Activated CD8-positive, alpha-beta memory T cell treated with anti-CD3 and anti-CD28 coated beads for 4 hours (primary cell): Measurements from ENCODE around the gene EPB41L5.
"Not testable (repeated sequence)": the region's sequence is repeated elsewhere in the genome, so short reads cannot be mapped to it uniquely, and the experiment has no call there.

ENCODE experiments used
- DNase-seq, 2 donors: peaks; one replicate each; pipeline ENCODE4 v3.0.0-alpha.2; 2020; ENCODE audit warnings: low read depth in 2 of 2

The EPB41L5 gene

GRCh38 chr2:120029672-120030640 lies 17.1 kb downstream of the EPB41L5 start:
- DNase-seq, result no peak

DNA sequence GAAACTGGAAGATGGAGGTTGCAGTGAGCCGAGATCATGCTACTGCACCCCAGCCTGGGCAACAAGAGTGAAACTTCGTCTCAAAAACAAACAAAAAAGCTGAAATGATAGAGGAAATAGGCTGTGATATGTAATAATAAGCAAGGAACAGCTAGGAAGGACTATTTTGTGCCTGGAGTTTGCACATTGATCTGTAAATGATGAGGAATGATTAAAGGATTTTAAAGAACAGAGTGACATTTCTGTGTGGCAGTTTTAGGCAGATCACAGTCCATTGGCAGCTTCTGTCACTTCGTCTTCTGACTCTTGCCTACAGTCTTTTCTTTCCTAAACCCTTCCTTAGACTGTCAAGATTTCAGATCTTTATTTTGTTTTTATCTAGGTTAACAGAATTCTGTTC lies 19.4 kb downstream of the EPB41L5 start:
- DNase-seq, result no peak

- DNase-seq, result no peak
Measured at GRCh38 chr2:120034027-120034426, 21.1 kb downstream of the EPB41L5 start.

GRCh38 chr2:120034621-120035020 lies 21.7 kb downstream of the EPB41L5 start:
- DNase-seq, result no peak

GRCh38 chr2:120036145-120036544 lies 23.3 kb downstream of the EPB41L5 start:
- DNase-seq, result no peak

DNA sequence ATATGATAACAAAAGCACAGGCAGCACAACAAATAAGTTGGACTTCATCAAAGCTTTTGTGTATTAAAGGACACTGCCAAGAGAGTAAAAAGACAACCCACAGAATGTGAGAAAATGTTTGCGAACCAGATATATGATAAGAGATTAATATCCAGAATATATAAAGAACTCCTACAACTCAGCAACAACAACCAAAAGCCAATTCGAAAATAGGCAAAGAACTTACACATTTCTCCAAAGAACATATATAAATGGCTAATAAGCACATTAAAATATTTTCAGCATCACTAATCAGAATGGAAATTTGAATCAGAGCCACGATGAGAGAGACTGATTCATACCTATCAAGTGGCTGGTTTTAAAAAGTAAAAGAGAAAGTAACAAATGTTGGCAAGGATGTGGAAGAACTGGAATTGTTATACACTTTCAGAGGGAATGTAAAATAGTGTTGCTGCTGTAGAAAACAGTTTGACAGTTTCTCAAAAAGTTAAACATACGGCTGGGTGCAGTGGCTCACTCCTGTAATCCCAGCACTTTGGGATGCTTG lies 25.2 kb downstream of the EPB41L5 start:
- no peak for DNase-seq

- DNase-seq, result no peak
Measured at GRCh38 chr2:120042359-120042758, 29.5 kb downstream of the EPB41L5 start.

DNA sequence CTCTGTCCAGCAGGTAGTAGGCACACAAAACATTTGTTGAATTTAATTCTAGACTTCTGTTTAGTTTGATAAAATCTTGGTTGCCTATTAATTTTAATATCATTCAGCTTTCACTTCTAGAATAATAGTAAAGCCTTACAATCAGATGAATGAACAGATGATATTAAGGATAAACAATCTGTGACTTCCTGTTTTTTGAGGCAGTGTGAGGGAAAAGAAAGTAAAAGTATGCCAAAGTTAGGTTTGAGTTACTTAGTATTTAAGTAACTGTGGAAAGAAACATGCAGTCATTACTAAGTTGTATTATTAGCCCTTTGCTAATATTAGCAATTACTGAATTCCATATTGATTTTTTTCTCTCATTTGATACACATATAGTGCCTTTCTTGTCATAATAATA lies 31.5 kb downstream of the EPB41L5 start:
- DNase-seq, result no peak

DNA sequence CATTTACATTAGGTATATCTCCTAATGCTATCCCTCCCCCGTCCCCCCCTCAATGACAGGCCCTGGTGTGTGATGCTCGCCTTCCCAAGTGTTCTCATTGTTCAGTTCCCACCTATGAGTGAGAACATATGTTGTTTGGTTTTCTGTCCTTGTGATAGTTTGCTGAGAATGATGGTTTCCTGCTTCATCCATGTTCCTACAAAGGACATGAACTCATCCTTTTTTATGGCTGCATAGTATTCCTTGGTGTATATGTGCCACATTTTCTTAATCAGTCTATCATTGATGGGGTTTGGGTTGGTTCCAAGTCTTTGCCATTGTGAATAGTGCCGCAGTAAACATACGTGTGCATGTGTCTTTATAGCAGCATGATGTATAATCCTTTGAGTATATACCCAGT lies 32.9 kb downstream of the EPB41L5 start:
- not testable (repeated sequence) for DNase-seq

GRCh38 chr2:120046252-120046651 lies 33.4 kb downstream of the EPB41L5 start:
- DNase-seq, result not testable (repeated sequence)

- no peak for DNase-seq
Measured at GRCh38 chr2:120052597-120052996, 39.7 kb downstream of the EPB41L5 start.

DNA sequence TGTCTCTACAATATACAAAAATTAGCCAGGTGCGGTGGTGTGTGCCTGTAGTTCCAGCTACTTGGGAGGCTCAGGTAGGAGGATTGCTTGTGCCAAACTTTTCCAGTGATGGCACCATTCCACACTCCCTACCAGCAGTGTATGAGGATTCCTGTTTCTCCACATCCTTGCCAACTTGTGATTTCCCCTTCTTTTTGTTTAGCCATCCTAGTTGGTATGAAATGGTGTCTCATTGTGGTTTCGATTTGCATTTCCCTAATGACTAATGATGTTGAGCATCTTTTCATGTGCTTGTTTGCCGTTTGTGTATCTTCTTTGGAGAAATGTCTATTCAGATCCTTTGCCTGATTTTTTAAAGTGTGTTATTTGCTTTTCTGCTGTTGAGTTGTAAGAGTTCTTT lies 41.0 kb downstream of the EPB41L5 start:
- DNase-seq, result no peak

- DNase-seq, result no peak
Measured at GRCh38 chr2:120059483-120059882, 46.6 kb downstream of the EPB41L5 start.

DNA sequence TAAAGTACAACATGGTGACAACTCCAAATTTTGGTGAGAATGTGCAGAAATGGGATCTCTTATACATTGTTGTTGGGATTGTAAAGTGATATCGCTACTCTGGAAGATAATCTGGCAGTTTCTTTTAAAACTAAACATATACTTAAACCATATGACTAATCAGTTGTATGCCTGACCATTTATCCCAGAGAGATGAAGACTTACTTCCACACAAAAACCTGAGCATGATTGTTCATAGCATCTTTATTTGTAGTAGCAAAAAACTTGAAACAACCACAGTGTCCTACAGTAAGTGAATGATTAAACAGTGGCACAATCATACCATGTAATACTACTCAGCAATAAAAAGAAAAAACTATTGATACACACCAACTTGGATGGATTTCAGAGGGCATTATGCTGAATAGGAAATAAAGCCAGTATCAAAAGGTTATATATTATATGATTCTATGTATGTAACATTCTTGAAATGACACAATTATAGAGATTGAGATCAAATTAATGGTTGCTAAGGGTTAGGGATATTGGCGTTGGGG lies 47.3 kb downstream of the EPB41L5 start:
- DNase-seq, result no peak

- DNase-seq, result no peak
Measured at GRCh38 chr2:120064664-120065063, 51.8 kb downstream of the EPB41L5 start.

- no peak for DNase-seq
Measured at GRCh38 chr2:120066800-120067547, 54.1 kb downstream of the EPB41L5 start.

GRCh38 chr2:120068040-120068658 lies 55.3 kb downstream of the EPB41L5 start:
- not testable (repeated sequence) for DNase-seq

DNA sequence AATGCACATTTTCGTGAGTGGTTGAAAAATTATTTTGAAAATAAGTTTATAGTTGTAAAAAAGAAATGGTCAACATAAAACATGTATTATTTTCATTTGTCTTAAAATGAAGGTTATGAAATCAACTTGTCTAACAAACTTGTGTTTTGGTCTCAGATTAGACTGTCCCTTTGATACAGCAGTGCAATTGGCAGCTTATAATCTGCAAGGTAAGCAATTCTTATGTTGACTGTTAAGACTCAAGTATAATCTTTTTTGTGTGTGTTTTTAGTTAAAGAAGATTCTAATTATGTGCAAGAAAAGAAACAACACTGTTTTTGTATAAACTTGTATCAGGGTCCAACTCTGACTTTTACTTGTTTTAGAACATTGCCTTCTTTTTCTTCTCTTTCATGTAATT lies 62.7 kb downstream of the EPB41L5 start:
- no peak for DNase-seq

- DNase-seq, result no peak
Measured at GRCh38 chr2:120077896-120078295, 65.0 kb downstream of the EPB41L5 start.

GRCh38 chr2:120079647-120080046 lies 66.8 kb downstream of the EPB41L5 start:
- no peak for DNase-seq

DNA sequence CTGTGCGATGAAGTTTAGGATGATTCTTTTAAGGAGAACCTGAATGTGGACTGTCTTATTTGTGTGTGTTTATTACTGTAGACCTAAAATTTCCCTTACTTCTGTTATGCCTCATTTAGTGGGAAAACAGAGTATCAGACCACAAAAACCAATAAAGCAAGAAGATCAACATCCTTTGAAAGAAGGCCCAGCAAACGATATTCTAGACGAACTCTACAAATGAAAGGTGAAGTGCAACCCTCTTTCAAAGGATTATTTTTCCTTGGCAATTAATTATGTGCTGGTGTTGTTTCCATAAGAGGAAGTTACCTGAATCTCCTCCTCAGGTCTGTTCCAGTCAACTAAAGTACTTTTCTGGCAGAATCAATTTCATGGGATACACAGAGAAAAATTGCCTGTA lies 78.6 kb downstream of the EPB41L5 start:
- DNase-seq, result no peak

GRCh38 chr2:120094795-120095194 lies 81.9 kb downstream of the EPB41L5 start:
- no peak for DNase-seq
